HG03354 (cell line): ENCODE measurements around the gene ZNF106.
A peak's percentile ranks its signal among the peaks of the same experiment; 100 is the strongest.

Source experiments
- ATAC-seq: cut with Tn5 transposase; IDR thresholded peaks from one replicate; pipeline ENCODE4 v1.9.1; 2021; ENCODE audit warnings: mild to moderate bottlenecking; ENCODE audit not compliant: unreplicated experiment, poor library complexity, severe bottlenecking

Gene ZNF106

GRCh38 chr15:42490671-42491538 lies at the start of gene ZNF106:
Gene ZNF106, minus strand, starts transcription at chr15:42491141. Its CDS starts 18,852 bp downstream, at chr15:42472289.
- peak; percentile 59 for ATAC-seq

DNA sequence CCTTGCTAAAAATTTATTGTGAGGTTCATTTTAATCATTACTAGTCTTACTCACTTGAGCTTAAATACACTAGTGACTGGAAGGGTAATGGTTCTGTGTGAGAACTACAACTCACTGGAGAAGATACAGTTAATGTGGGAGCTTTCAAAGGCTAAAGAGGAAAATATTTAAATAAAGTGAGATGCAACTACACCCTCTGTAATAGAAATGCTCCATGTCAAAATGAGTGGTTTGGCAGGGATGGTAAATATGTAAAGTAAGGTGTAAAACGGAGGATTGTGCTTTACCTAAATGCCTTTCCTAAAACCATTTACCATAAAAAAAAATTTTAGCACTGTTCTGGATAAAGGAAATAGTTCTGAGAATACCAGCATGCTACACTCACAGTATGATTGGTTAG lies 42.3 kb upstream of the ZNF106 start:
- ATAC-seq, result no peak

- no peak for ATAC-seq
Observed at GRCh38 chr15:42528970-42529369, 38.0 kb upstream of the ZNF106 start.

DNA sequence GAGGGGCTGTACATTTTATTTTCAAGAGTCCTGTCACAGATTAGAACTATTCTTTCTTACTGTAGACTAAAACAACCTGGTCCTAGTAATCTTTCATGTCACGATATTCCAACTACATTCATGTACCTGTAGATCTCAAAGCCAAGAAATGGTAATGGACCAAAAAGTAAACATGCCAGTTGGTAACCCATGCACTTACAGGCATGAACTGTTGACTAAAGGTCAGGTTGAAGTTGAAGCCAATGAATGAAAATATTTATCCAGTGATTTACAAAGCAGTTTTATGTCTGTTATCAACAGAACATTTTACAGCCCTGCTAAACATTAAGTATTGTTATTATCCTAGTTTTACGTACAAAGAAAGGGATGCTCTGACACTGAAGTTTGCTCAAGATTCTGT lies 32.4 kb upstream of the ZNF106 start:
- no peak for ATAC-seq

GRCh38 chr15:42511007-42511391 lies 20.1 kb upstream of the ZNF106 start:
- no peak for ATAC-seq

- ATAC-seq, result no peak
Observed at GRCh38 chr15:42510258-42511006, 19.5 kb upstream of the ZNF106 start.

GRCh38 chr15:42508263-42508690 lies 17.3 kb upstream of the ZNF106 start:
- no peak for ATAC-seq

- no peak for ATAC-seq
Observed at GRCh38 chr15:42507514-42507913, 16.6 kb upstream of the ZNF106 start.

DNA sequence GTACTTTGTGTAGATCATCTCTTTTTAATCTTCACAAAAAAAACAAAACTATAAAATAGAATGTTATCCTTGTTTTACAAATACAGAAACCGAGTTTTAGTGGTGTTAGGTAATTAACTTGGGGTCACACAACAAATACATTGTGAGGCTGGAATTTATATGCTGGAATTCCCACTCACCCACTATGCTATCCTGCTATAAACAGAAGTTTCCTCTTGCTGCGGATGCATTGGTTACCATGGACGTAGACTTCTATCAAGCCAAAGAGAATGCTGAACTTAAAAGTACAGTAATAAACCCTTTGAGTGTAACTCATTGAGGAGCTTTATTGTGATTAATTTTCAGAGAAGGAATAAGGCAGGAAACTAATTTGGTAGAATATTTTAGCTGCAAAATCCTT lies 13.7 kb upstream of the ZNF106 start:
- ATAC-seq, result no peak

DNA sequence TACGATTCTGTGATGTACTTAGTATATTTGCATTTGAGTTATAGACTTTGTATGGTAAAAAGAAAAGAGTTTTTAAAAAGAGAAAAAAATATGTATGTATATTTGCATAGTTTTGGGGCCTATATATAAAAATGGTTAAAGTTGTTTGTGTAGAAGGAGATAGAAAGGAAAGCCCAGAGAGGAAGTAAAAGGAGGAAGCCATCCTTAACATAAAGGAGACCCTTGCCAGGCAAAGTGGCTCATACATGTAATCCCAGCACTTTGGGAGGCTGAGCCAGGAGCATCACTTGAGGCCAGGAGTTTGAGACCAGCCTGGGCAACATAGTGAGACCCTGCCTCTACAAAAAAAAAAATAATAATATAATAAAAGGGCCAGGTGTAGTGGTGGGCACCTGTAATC lies 12.9 kb upstream of the ZNF106 start:
- ATAC-seq, result no peak

GRCh38 chr15:42502477-42502876 lies 11.5 kb upstream of the ZNF106 start:
- no peak for ATAC-seq

DNA sequence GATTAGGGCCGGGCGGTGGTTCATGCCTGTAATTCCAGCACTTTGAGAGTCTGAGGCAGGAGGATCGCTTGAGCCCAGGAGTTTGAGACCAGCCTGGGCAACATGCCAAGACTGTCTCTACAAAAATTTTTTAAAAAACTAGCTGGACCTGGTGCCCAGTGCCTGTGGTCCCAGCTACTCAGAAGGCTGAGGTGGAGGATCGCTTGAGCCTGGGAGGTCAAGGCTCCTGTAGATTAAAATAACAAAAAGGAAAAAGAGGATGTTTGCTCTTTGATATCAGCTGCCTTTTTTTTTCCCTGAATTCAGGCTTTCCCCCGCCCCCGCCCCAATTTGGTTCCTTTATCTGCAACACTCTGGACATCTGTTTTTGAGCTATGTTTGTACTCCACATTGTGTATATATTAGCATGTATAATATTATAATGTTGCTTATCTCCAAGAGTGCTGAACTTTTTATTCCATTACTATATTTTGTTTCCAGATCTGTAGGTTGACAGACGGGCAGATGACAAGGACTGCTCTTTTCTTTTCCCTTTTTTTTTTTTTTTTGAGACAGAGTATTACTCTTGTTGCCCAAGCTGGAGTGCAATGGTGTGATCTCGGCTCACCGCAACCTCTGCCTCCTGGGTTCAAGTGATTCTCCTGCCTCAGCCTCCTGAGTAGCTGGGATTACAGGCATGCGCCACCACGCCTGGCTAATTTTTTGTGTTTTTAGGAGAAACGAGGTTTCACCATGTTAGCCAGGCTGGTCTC lies 9.1 kb upstream of the ZNF106 start:
- ATAC-seq, result no peak

- no peak for ATAC-seq
Observed at GRCh38 chr15:42498212-42499068, 7.5 kb upstream of the ZNF106 start.

DNA sequence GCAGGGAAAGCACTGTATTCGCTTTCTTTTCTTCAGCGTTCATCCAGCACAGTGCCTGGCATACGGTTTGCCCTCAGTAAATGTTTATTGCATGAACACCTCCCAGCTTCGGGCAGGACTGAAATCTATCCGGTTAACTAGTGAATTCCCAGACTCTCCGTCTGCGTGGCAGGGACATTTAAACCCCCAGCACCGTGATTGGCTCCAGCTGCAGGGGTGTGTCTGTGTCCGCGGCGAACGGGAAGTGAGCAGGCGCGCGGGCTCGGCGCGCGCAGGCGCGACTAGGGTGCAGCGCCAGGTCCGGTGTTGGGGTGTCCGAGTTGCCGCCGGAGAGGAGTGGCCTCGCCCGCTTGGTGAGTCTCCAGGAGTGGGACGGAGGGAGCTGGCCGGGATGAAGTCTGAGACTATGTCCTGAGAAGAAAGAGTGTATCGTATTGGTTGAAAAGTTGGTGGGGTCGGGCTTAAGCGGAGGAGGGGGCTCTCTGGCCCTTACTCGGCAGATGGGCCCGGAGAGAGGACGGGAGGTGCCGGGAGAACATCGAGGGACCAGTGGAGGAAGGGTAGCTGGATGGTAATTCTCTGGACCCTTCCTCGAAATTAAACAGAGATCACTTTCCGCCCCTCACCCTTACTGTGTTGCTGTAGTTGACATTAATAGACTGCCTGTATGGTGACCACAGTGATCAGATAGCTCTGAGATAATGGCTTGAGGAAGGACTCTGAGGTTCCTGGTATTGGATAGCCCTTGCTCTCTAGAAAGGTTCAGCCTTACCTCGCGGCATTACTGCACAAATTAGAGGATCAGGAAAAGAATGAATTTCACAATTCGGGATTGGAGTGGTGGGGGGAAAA lies 4.6 kb upstream of the ZNF106 start, which contains the start of gene SNAP23:
SNAP23 (plus strand) TSS at position 274 of the 852 bp plus-strand sequence. CDS start 16,213 bp downstream, outside the sequence.
- peak; percentile 81 for ATAC-seq

DNA sequence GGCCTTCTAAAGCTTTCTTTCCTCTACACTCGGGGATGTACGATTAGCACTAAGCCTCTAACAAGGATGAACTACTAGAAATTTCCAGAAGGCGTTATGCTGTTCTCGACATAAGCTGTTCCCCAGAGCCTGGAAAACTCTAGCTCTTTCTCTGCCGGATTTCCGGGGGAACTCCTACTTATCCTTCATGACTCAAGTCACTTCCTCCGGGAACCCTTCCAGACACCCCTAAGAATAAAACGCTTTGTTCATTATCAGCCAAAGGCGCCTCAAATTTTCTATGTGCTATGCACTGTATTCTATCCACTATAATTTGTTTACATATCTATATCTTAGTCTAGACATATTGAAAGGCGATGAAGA lies 4.0 kb upstream of the ZNF106 start:
- ATAC-seq, result no peak

DNA sequence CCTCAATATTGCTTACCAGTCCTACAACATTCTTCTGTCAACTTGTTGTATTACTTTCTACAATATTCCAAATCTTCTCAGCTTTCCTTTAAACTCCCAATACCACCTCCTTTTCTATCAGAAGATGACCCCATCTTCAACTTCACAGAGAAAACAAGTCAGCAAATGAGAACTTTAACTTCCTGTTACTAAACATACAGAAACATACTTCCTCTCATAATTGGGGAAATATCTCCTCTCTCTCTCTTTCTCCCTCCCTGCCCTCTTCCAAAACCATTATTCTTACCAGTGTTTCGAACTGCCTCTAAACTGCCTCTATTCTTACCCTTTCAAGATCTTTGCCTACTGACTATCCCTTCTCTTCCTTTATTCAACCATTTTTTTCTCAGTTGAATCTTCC lies 2.7 kb upstream of the ZNF106 start:
- ATAC-seq, result no peak

- ATAC-seq, result no peak
Observed at GRCh38 chr15:42491539-42492225, 741 bp upstream of the ZNF106 start.

DNA sequence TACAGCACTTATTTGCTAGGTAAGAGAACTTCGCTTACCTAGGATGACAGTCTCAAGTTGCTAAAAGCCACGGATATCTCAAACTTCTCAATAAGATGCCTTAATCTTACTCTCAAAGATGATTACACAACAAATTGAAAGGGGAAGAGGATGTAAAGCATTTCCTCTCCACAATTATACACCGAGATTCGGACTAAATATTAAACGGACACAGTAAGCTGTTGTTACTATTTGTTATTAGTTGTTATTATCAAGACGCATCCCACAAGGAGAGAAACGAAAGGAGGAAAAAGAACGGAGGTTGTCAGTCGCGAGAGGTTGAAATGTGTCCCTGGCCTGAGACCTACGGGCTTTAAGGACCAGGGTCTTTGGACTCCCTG lies 660 bp downstream of the ZNF106 start:
- peak; percentile 2 for ATAC-seq
